Natural killer cell treated with Interleukin-12 subunit alpha and Interleukin-12 subunit beta and Interleukin-15 and Interleukin-18, amount 100 ng/mL, for 72 hours (primary cell): Measurements from ENCODE around the gene WDR86. TPM values are rescaled to one million over a fixed set of nuclear protein-coding genes. Genes with fewer than 3 reads are reported as not detected.
A peak's percentile ranks its signal among the peaks of the same experiment; 100 is the strongest.

ENCODE experiments used
- ATAC-seq, 2 donors: fragments of 150-1000 bp; cut with Tn5 transposase in 1 of 2; sonication (Bioruptor Pico), chemical (Tn5 transposase) in 1 of 2; 2 replicates each; pipeline ENCODE4 v1.10.0; 2021
- DNase-seq: peaks from one replicate; pipeline ENCODE4 v3.0.0; 2022; ENCODE audit warnings: low spot score
- H3K27ac Mint-ChIP-seq, 2 donors: 1 replicate in 1 of 2; 2 replicates in 1 of 2; pipeline ENCODE4 v1.8.0; 2022; ENCODE audit warnings: mixed read lengths in 2 of 2, mild to moderate bottlenecking in 1 of 2, moderate library complexity in 1 of 2
- H3K27me3 Mint-ChIP-seq, 2 donors: 1 replicate in 1 of 2; 2 replicates in 1 of 2; pipeline ENCODE4 v1.8.0; 2022; ENCODE audit warnings: mixed read lengths in 2 of 2
- H3K36me3 Mint-ChIP-seq: one replicate; pipeline ENCODE4 v1.8.0; 2022; ENCODE audit warnings: mixed read lengths
- H3K4me1 Mint-ChIP-seq, 2 donors: 1 replicate in 1 of 2; 2 replicates in 1 of 2; pipeline ENCODE4 v1.8.0; 2022; ENCODE audit warnings: low read depth in 2 of 2, mixed read lengths in 2 of 2, mild to moderate bottlenecking in 1 of 2
- H3K4me3 Mint-ChIP-seq: one replicate; pipeline ENCODE4 v1.8.0; 2022; ENCODE audit warnings: mixed read lengths
- H3K9me3 Mint-ChIP-seq: 2 replicates; pipeline ENCODE4 v1.8.0; 2022; ENCODE audit warnings: mixed read lengths
- total RNA-seq, 2 donors: library from RNA; stranded (reverse); gene quantifications; one replicate each; pipeline ENCODE4 v1.2.3, GENCODE V29; 2022

WDR86 gene
- total RNA-seq, 2 donors from 2014 or later, result not detected

DNA sequence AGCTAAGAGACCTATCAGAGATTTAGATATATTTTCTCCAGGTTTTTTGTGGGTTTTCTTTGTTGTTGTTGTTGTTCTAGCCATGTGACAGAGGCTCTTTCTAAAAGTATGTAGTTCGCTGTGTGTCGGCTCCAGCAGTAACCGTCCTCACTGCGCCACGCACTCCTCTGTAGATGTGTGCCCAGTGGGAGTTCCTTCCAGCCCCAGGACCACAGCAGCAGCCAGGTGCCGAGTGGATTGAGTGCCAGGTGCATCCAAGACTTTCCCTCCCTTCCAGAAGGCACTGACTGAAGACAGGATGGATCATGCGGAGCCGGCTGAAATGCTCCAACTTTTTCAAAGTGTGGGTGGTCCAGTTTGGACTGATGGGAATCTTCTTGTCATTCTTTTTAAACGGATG lies 31.8 kb downstream of the WDR86 start:
- Mint-ChIP-seq H3K27me3 (peaks cover 5 to 7% of the 10 kb centered on the region in 2 donors), H3K4me1 (peaks cover 4 to 12% of the 10 kb centered on the region in 2 donors), H3K27ac (no peak overlapping the region), H3K4me3 (no peak overlapping the region), H3K9me3 (no peaks in the 10 kb centered on the region), H3K36me3 (no peaks in the 10 kb centered on the region)
- DNase-seq, result peak; percentile 16
- ATAC-seq, result no peak

DNA sequence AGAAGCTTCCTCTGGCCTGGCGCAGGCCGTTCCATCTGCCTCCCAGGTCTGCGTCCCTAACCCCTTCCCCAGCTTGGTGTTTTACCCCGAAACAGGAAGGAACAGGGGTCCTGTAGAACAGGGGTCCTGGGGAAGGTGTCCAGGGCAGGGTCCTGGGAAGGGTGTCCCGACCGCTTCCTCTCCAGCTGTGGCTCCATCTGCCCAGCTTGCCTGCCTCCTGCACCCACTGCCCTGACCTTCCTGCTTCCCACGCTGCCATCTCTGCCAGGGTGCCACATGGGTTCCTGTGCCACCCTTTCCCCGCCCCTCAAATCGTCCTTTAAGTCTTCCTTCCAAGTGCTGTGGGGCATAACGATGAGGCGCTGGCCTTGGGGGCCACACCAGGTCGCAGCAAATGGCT lies 32.4 kb downstream of the WDR86 start:
- peaks cover 3 to 4% of the 10 kb centered on the region in 2 donors for H3K27me3 Mint-ChIP-seq
- H3K4me1 Mint-ChIP-seq, result peaks cover 4 to 11% of the 10 kb centered on the region in 2 donors
- H3K36me3 Mint-ChIP-seq, result no peaks in the 10 kb centered on the region
- no peak for ATAC-seq
- no peak overlapping the region for H3K27ac Mint-ChIP-seq
- peak; percentile 29 for DNase-seq
- no peaks in the 10 kb centered on the region for H3K9me3 Mint-ChIP-seq
- H3K4me3 Mint-ChIP-seq, result no peak overlapping the region

GRCh38 chr7:151376218-151376902 lies 33.5 kb downstream of the WDR86 start:
- DNase-seq (peak; percentile 42), ATAC-seq (no peak)
- Mint-ChIP-seq H3K9me3 (no peaks in the 10 kb centered on the region), H3K4me3 (no peak overlapping the region), H3K27ac (no peak overlapping the region), H3K27me3 (no peaks in the 10 kb centered on the region), H3K4me1 (peaks cover 0 to 9% of the 10 kb centered on the region in 2 donors), H3K36me3 (no peaks in the 10 kb centered on the region)

DNA sequence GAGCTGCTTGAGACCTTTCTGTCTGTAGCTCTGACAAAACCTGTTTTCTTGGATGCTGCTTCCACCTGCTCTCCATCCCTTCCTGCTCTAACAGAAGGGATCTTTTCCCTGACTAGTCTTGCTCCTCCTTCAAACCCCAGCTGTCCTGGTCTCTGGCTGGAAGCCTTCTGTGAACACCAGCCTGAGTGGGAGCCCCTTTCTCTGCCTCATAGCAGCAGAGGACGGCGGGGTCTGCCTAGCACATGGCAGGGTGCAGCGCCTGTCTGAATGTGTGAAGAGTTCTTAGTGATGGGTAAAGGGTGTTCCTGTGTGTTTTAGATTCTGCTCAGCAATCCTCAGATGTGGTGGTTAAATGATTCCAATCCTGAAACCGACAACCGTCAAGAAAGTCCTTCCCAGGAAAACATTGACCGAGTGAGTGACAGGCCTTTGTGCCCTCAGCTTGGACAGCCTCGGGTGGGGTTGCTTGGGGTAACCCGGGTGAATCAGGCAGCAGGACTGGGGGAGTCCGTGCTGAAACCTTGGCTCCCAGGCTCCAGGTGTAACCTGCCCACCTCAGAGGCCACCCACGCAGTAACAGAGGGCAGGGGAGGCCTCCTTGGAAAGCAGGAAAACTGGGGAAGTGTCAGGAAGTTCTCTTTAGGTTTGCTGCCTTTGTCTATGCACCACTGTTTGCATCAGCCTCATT lies 34.2 kb downstream of the WDR86 start:
- Mint-ChIP-seq H3K36me3 (no peaks in the 10 kb centered on the region), H3K27ac (no peak overlapping the region)
- peak; percentile 47 for DNase-seq

GRCh38 chr7:151374726-151375125 lies 35.1 kb downstream of the WDR86 start:
- DNase-seq, result no peak
- peaks cover 0 to 5% of the 10 kb centered on the region in 2 donors for H3K4me1 Mint-ChIP-seq
- no peaks in the 10 kb centered on the region for H3K27me3 Mint-ChIP-seq
- no peak for ATAC-seq
- H3K4me3 Mint-ChIP-seq, result no peak overlapping the region
- no peak overlapping the region for H3K27ac Mint-ChIP-seq
- H3K36me3 Mint-ChIP-seq, result no peaks in the 10 kb centered on the region
- H3K9me3 Mint-ChIP-seq, result no peaks in the 10 kb centered on the region

More for the DNA sequence above, 34.2 kb downstream of the WDR86 start:
- Mint-ChIP-seq H3K4me3 (no peak overlapping the region), H3K27me3 (no peaks in the 10 kb centered on the region), H3K4me1 (peaks cover 0 to 6% of the 10 kb centered on the region in 2 donors), H3K9me3 (no peaks in the 10 kb centered on the region)
- ATAC-seq, result no peak

- Mint-ChIP-seq H3K4me1 (peaks cover 0 to 5% of the 10 kb centered on the region in 2 donors), H3K27me3 (no peaks in the 10 kb centered on the region), H3K9me3 (no peaks in the 10 kb centered on the region), H3K4me3 (no peak overlapping the region), H3K36me3 (peaks cover 3% of the 10 kb centered on the region), H3K27ac (no peak overlapping the region)
- no peak for DNase-seq
- no peak for ATAC-seq
Observed at GRCh38 chr7:151374139-151374538, 35.7 kb downstream of the WDR86 start.

GRCh38 chr7:151373599-151373998 lies 36.2 kb downstream of the WDR86 start:
- ATAC-seq, result no peak
- peak; percentile 22 for DNase-seq
- H3K4me3 Mint-ChIP-seq, result no peak overlapping the region
- no peaks in the 10 kb centered on the region for H3K27me3 Mint-ChIP-seq
- H3K27ac Mint-ChIP-seq, result no peak overlapping the region
- peaks cover under 1 to 5% of the 10 kb centered on the region in 2 donors for H3K4me1 Mint-ChIP-seq
- H3K36me3 Mint-ChIP-seq, result peaks cover 4% of the 10 kb centered on the region
- H3K9me3 Mint-ChIP-seq, result no peaks in the 10 kb centered on the region

GRCh38 chr7:151372612-151373265 lies 37.1 kb downstream of the WDR86 start:
- ATAC-seq (no peak), DNase-seq (peak; percentile 37)
- no peaks in the 10 kb centered on the region for H3K27me3 Mint-ChIP-seq
- no peak overlapping the region for H3K4me3 Mint-ChIP-seq
- H3K27ac Mint-ChIP-seq, result peak overlapping the region in 1 of 2 donors; percentile 5
- peaks cover 8 to 9% of the 10 kb centered on the region in 2 donors for H3K4me1 Mint-ChIP-seq
- no peaks in the 10 kb centered on the region for H3K9me3 Mint-ChIP-seq
- H3K36me3 Mint-ChIP-seq, result peaks cover 4% of the 10 kb centered on the region

DNA sequence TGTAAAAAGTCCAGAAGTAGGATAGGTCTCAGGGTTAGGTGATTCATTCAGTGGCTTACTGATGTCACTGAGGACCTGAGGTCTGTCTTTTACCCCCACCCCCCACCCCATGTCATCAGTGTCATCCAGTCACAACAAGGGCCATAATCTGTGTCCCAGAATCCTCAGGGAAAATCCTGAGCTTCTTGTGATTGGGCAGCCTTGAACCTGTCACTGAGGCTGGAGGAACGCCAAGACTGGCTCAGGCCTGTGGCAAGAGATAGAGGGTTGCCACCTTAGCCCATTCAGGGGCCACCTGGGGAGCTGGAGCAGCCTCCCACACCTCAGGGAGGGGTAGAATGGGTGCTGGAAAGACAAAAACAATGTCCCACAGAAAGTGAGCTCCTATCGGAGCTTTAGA lies 38.6 kb downstream of the WDR86 start:
- no peaks in the 10 kb centered on the region for H3K9me3 Mint-ChIP-seq
- no peaks in the 10 kb centered on the region for H3K27me3 Mint-ChIP-seq
- no peak for ATAC-seq
- no peak overlapping the region for H3K27ac Mint-ChIP-seq
- H3K4me1 Mint-ChIP-seq, result peaks cover 7 to 8% of the 10 kb centered on the region in 2 donors
- no peak overlapping the region for H3K4me3 Mint-ChIP-seq
- peak; percentile 25 for DNase-seq
- peaks cover 4% of the 10 kb centered on the region for H3K36me3 Mint-ChIP-seq

DNA sequence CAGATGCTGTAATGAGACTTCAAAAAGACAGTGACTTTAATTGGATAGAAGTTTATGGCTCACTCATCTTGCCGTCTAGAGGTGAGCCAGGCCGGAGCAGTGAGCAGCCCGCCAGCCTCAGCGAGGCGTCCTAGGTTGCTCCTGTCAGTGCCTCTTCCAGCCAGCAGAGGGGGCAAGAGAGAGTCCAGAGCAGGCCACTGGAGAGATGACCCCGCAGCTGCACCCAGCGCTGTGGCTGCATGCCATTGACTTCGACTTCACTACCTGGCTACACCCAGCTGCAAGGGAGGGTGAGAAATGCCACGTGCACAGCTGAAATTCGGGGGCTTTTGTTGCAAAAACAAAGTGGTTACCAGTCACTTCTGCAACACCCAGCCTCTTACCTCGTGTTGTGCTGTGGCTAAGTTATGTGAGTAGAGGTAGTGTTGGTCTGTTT lies 41.7 kb downstream of the WDR86 start:
- Mint-ChIP-seq H3K27ac (no peak overlapping the region), H3K27me3 (no peaks in the 10 kb centered on the region), H3K36me3 (peaks cover 11% of the 10 kb centered on the region), H3K4me3 (no peak overlapping the region), H3K4me1 (peaks cover 8 to 10% of the 10 kb centered on the region in 2 donors), H3K9me3 (no peaks in the 10 kb centered on the region)
- peak; percentile 90 to 94 for ATAC-seq
- peak; percentile 83 for DNase-seq

DNA sequence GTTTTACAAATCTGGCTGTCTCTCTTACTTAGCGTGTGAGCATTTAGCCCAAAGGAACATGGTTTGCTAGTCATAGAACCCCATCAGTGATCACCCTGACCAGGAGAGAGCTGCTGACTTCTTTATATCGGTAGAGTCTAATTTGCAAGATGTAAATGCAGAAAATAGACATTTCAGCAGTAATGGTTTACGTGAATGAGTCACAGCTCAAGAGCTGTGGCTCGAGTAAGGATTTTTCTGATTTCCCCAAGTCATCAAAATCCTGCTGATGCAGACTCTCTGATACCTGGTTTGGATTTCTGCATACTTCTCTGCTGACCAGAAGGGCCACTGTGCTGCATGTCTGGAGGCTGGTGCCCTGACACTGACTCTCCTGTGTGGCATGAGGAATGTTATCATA lies 42.6 kb downstream of the WDR86 start:
- Mint-ChIP-seq H3K4me3 (no peak overlapping the region), H3K27ac (no peak overlapping the region), H3K9me3 (no peaks in the 10 kb centered on the region), H3K27me3 (no peaks in the 10 kb centered on the region), H3K36me3 (peaks cover 20% of the 10 kb centered on the region), H3K4me1 (peaks cover 8% of the 10 kb centered on the region in 2 donors)
- ATAC-seq, result no peak
- no peak for DNase-seq

GRCh38 chr7:151366880-151367222 lies 43.0 kb downstream of the WDR86 start:
- no peak overlapping the region for H3K4me3 Mint-ChIP-seq
- no peaks in the 10 kb centered on the region for H3K9me3 Mint-ChIP-seq
- no peaks in the 10 kb centered on the region for H3K27me3 Mint-ChIP-seq
- H3K36me3 Mint-ChIP-seq, result peaks cover 22% of the 10 kb centered on the region
- ATAC-seq (no peak), DNase-seq (no peak)
- H3K4me1 Mint-ChIP-seq, result peaks cover 7 to 8% of the 10 kb centered on the region in 2 donors
- H3K27ac Mint-ChIP-seq, result no peak overlapping the region

DNA sequence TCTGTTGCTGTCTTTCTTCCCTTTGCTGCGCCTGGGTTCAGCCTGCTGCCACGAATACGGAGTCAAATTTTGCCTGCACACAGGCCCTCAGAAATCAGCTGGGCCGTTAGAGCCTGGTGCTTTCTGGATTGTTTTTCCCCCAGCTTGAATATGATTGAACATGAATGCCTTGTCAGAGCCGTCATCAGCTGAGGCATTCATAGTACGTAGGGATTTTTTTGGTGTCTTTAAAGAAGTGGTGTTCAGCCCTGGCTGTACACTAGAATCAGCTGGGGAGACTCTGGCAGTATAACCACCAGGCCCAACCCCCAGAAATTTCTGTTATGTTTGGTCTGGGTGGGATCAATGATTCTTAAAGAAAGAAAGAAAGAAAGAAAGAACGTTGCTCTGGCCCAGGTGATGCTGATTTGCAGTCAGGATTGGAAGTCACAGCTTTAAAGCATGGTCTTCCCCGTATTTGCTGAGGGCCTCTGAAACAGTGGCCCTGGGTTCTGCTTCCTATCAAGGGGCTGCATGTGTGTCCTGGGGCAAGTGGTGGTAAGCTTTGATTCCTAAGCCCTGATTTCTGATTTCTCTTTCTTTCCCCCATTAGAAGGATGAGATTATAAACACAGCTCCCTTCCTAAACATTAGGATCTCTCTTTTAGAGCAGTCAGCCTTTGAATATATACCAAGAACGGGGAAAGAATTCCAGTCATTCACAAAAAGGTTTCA lies 43.5 kb downstream of the WDR86 start:
- no peak overlapping the region for H3K27ac Mint-ChIP-seq

More for the DNA sequence above, 43.5 kb downstream of the WDR86 start:
- DNase-seq, result peak; percentile 18
- Mint-ChIP-seq H3K4me3 (no peak overlapping the region), H3K4me1 (peaks cover 7 to 8% of the 10 kb centered on the region in 2 donors), H3K9me3 (no peaks in the 10 kb centered on the region), H3K36me3 (peaks cover 22% of the 10 kb centered on the region), H3K27me3 (no peaks in the 10 kb centered on the region)
- no peak for ATAC-seq
